Neural progenitor cell (in vitro differentiated cells): ENCODE data around the gene CRB2.

Experiments
- EZH2 ChIP-seq: fragments of 200-600 bp; sonication (generic); IDR thresholded peaks from 2 replicates; pipeline ENCODE4 v1.6.1; 2017; ENCODE audit warnings: antibody characterized with exemption, mild to moderate bottlenecking, moderate library complexity
- EZH2phosphoT487 ChIP-seq: fragments of 200-600 bp; sonication (generic); IDR thresholded peaks from 2 replicates; pipeline ENCODE4 v1.6.1; 2017; ENCODE audit warnings: antibody characterized with exemption
- TF ChIP-seq, protein P1 (sequence below): fragments of 200-600 bp; sonication (generic); IDR thresholded peaks from 2 replicates; pipeline ENCODE4 v1.5.1; 2017; ENCODE audit warnings: antibody characterized with exemption, mild to moderate bottlenecking

DNA sequence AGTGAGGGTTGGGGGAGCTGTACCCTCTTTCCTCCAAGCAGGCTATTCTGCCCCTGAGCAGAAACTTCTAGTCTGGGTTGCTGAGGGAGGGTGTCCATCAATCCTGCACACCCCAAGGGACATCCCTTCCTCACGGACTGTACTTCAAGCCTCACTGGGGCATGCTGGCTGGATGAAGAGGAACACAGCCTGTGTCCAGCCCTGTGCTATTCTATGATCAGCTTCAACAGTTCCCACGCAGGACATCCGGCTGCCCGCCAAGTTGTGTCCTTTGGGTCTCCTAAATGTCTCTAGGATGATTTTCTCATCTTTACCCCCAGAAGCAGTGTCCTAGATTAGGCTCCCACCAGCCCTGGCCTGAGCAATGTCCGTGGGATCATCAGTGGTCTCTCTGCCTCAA is 68.1 kb downstream of the CRB2 start:
- TF ChIP-seq, protein P1, sequence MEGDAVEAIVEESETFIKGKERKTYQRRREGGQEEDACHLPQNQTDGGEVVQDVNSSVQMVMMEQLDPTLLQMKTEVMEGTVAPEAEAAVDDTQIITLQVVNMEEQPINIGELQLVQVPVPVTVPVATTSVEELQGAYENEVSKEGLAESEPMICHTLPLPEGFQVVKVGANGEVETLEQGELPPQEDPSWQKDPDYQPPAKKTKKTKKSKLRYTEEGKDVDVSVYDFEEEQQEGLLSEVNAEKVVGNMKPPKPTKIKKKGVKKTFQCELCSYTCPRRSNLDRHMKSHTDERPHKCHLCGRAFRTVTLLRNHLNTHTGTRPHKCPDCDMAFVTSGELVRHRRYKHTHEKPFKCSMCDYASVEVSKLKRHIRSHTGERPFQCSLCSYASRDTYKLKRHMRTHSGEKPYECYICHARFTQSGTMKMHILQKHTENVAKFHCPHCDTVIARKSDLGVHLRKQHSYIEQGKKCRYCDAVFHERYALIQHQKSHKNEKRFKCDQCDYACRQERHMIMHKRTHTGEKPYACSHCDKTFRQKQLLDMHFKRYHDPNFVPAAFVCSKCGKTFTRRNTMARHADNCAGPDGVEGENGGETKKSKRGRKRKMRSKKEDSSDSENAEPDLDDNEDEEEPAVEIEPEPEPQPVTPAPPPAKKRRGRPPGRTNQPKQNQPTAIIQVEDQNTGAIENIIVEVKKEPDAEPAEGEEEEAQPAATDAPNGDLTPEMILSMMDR, result no peak
- TF ChIP-seq EZH2phosphoT487, result no peak
- TF ChIP-seq EZH2, result no peak
